Thyroid gland (tissue), 4 donors: ENCODE results near the gene AKAP6.

Experiments used
- CTCF ChIP-seq, 6 experiments: fragments of 200-600 bp in 3 of 6; fragments of 450-650 bp in 3 of 6; sonication (generic) in 3 of 6; IDR thresholded peaks; one replicate each; pipeline ENCODE4 v1.5.1; 2016 to 2019; ENCODE audit warnings: antibody characterized with exemption in 6 of 6, mild to moderate bottlenecking in 2 of 6, inconsistent platforms in 1 of 6, moderate library complexity in 1 of 6
- POLR2A ChIP-seq, 2 donors: fragments of 450-650 bp; IDR thresholded peaks; one replicate each; pipeline ENCODE4 v1.6.1; 2017; ENCODE audit warnings: antibody characterized with exemption in 2 of 2, mild to moderate bottlenecking in 2 of 2, moderate library complexity in 1 of 2

GRCh38 chr14:32761381-32761968 lies 432.4 kb downstream of the AKAP6 start:
- TF ChIP-seq CTCF (IDR thresholded peaks at IDR 0.05) = no peak
- TF ChIP-seq POLR2A (IDR thresholded peaks at IDR 0.05) = no peak
